Breast epithelium (tissue), 4 donors: ENCODE results near the gene DCX. TPM values are rescaled to one million over a fixed set of nuclear protein-coding genes. Genes with fewer than 3 reads are reported as not detected.

Source experiments
- DNase-seq, 2 donors: peaks; one replicate each; pipeline ENCODE4 v3.0.0-alpha.2; 2019; ENCODE audit warnings: low spot score in 2 of 2
- H3K27ac ChIP-seq, 2 donors: fragments of 200-600 bp; sonication (generic) in 1 of 2; one replicate each; pipeline ENCODE4 v1.5.1; 2016 to 2019; ENCODE audit warnings: mild to moderate bottlenecking in 1 of 2
- H3K27me3 ChIP-seq, 2 donors: fragments of 200-600 bp; sonication (generic) in 1 of 2; one replicate each; pipeline versions ENCODE4 v1.5.1 to v1.6.0; 2017 to 2019; ENCODE audit warnings: control low read depth in 1 of 2, mild to moderate bottlenecking in 1 of 2
- H3K36me3 ChIP-seq: fragments of 200-600 bp; one replicate; pipeline ENCODE4 v1.5.1; 2019
- H3K4me1 ChIP-seq, 2 donors: fragments of 200-600 bp; sonication (generic); one replicate each; pipeline ENCODE4 v1.5.1; 2016 to 2019; ENCODE audit warnings: control low read depth in 1 of 2
- H3K4me3 ChIP-seq, 3 donors: fragments of 200-600 bp; sonication (generic); 1 replicate in 2 of 3; 2 replicates in 1 of 3; pipeline ENCODE4 v1.5.1; 2016 to 2019; ENCODE audit warnings: mild to moderate bottlenecking in 3 of 3, moderate library complexity in 2 of 3
- H3K9me3 ChIP-seq, 2 donors: fragments of 200-600 bp; sonication (generic) in 1 of 2; one replicate each; pipeline ENCODE4 v1.5.1; 2016 to 2019; ENCODE audit warnings: control low read depth in 1 of 2
- CTCF ChIP-seq, 3 donors: fragments of 450-650 bp; IDR thresholded peaks; one replicate each; pipeline ENCODE4 v1.5.1; 2016 to 2017; ENCODE audit warnings: antibody characterized with exemption in 3 of 3, mild to moderate bottlenecking in 3 of 3, moderate library complexity in 3 of 3
- POLR2A ChIP-seq: fragments of 450-650 bp; IDR thresholded peaks from one replicate; pipeline ENCODE4 v1.6.1; 2016; ENCODE audit warnings: antibody characterized with exemption, mild to moderate bottlenecking, moderate library complexity
- POLR2AphosphoS5 ChIP-seq, 3 donors: sonication (generic); formaldehyde crosslinking; IDR thresholded peaks; one replicate each; pipeline ENCODE4 v1.6.1; 2017; ENCODE audit warnings: antibody characterized with exemption in 3 of 3
- intact Hi-C: fragments of 100-400 bp; cut with DNase I; formaldehyde crosslinking; loops from one replicate; pipeline ENCODE4 v1.15.1; 2023; ENCODE audit warnings: low total_unique reads
- total RNA-seq, 3 donors: library from RNA; depleted of rRNA; stranded (reverse); fragments of >200 nt; gene quantifications; one replicate each; pipeline ENCODE4 v1.1.0, GENCODE V29; 2016

DCX gene
- under 1 TPM in 2 of 3 donors, not detected in 1; 0.33 to 0.44 TPM for total RNA-seq

- no peak for DNase-seq
- intact Hi-C loops = no loop called here
- H3K9me3 ChIP-seq = no peaks in the 10 kb centered on the region
Measured at GRCh38 chrX:111411983-111412382, at the start of gene DCX. TSS of gene DCX (minus strand) at chrX:111412192. CDS start at chrX:111410398, 1,794 bp downstream.

GRCh38 chrX:111460607-111461006, 48.6 kb upstream of the DCX start:
- no peak for DNase-seq
- intact Hi-C loops = no loop called here
- no peak for TF ChIP-seq POLR2A
- no peak for TF ChIP-seq POLR2AphosphoS5 (IDR thresholded peaks at IDR 0.05)
- no peak for TF ChIP-seq CTCF (IDR thresholded peaks at IDR 0.05)
- no peak overlapping the region for H3K4me3 ChIP-seq
- H3K4me1 ChIP-seq = no peaks in the 10 kb centered on the region
- H3K27ac ChIP-seq = no peak overlapping the region
- no peaks in the 10 kb centered on the region for H3K36me3 ChIP-seq
- H3K9me3 ChIP-seq = no peaks in the 10 kb centered on the region
- peaks cover 0 to 25% of the 10 kb centered on the region in 2 donors for H3K27me3 ChIP-seq

More at GRCh38 chrX:111411983-111412382, at the start of gene DCX:
- no peaks in the 10 kb centered on the region for H3K36me3 ChIP-seq
- TF ChIP-seq POLR2AphosphoS5 (IDR thresholded peaks at IDR 0.05) = no peak
- TF ChIP-seq CTCF (IDR thresholded peaks at IDR 0.05) = no peak
- no peak for TF ChIP-seq POLR2A
- peaks cover 0 to 54% of the 10 kb centered on the region in 2 donors for H3K27me3 ChIP-seq
- peak within 1 kb of the TSS in 2 of 3 donors; percentile 4 to 15 for H3K4me3 ChIP-seq
- no peaks in the 10 kb centered on the region for H3K4me1 ChIP-seq
- no peak within 1 kb of the TSS for H3K27ac ChIP-seq

- intact Hi-C loops = no loop called here
- DNase-seq = no peak
- Histone ChIP-seq H3K4me3 (no peak overlapping the region), H3K9me3 (no peaks in the 10 kb centered on the region), H3K27ac (no peak overlapping the region), H3K4me1 (no peaks in the 10 kb centered on the region), H3K36me3 (no peaks in the 10 kb centered on the region), H3K27me3 (peaks cover 0 to 53% of the 10 kb centered on the region in 2 donors)
- TF ChIP-seq CTCF (IDR thresholded peaks at IDR 0.05) = no peak
- TF ChIP-seq POLR2AphosphoS5 (IDR thresholded peaks at IDR 0.05) = no peak
- TF ChIP-seq POLR2A = no peak
Measured at GRCh38 chrX:111447298-111447697, 35.3 kb upstream of the DCX start.

DNA sequence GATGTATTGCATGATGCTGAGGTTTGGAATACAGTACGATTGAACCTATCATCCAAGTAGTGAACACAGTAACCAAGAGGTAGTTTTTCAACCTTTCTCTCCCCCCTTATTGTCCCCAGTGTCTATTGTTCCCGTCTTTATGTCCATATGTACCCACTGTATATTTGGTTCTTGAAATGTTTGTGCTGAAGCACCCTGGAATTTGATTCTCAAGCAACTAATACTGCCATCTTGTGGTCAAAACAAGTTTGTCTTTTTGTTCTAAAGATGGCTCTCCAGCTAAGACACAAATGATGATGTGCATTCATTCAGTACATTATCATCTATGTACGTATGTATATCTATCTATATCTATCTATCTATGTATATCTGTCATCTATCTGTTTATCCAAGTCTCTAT, 33.5 kb upstream of the DCX start:
- Histone ChIP-seq H3K27ac (no peak overlapping the region), H3K4me3 (no peak overlapping the region), H3K27me3 (peaks cover 0 to 63% of the 10 kb centered on the region in 2 donors), H3K4me1 (no peaks in the 10 kb centered on the region), H3K36me3 (no peaks in the 10 kb centered on the region), H3K9me3 (no peaks in the 10 kb centered on the region)
- DNase-seq = no peak
- intact Hi-C loops = no loop called here
- peak in 1 of 3 donors; percentile 41 for TF ChIP-seq CTCF (IDR thresholded peaks at IDR 0.05)
- TF ChIP-seq POLR2AphosphoS5 (IDR thresholded peaks at IDR 0.05) = no peak

DNA sequence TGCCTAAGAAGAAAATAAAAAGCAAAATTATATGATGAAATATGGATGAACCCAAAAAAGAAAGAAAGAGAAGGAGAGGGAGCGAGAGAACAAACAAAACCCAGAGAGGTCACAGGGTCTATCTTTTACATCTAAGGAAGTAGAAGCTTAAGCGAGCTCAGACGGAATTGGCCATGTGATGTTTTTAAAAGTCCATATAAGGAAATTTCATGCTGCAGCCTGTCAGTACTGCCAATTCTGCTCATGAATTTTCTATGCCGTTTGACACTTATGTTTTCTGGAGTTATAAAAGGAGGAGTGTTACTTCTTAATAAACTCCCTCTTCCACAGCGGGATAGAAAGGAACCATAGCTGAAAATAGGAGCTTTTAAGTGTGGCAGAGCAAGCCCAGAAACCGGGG, 32.9 kb upstream of the DCX start:
- intact Hi-C loops = no loop called here
- Histone ChIP-seq H3K9me3 (no peaks in the 10 kb centered on the region), H3K36me3 (no peaks in the 10 kb centered on the region), H3K4me3 (no peak overlapping the region), H3K27ac (no peak overlapping the region), H3K4me1 (no peaks in the 10 kb centered on the region), H3K27me3 (peaks cover 0 to 63% of the 10 kb centered on the region in 2 donors)
- TF ChIP-seq POLR2AphosphoS5 (IDR thresholded peaks at IDR 0.05) = no peak
- no peak for TF ChIP-seq POLR2A
- no peak for TF ChIP-seq CTCF (IDR thresholded peaks at IDR 0.05)
- no peak for DNase-seq
